CD14-positive monocyte (primary cell): Measurements from ENCODE around the gene DCLK1. TPM values are rescaled to one million over a fixed set of nuclear protein-coding genes. Genes with fewer than 3 reads are reported as not detected.

Experiments
- DNase-seq, 3 donors: peaks; one replicate each; pipeline ENCODE4 v3.0.0-alpha.2; 2011 to 2022
- H2AFZ ChIP-seq: 2 replicates; pipeline ENCODE4 v1.6.0; 2012; ENCODE audit warnings: mild to moderate bottlenecking, low read depth, low read length, inconsistent platforms; ENCODE audit not compliant: insufficient read depth, poor library complexity, severe bottlenecking
- H3K27ac ChIP-seq, 2 donors: 1 replicate in 1 of 2; 2 replicates in 1 of 2; pipeline ENCODE4 v1.5.1; 2012 to 2013; ENCODE audit warnings: low read length in 2 of 2, control low read depth in 1 of 2, inconsistent platforms in 1 of 2, low read depth in 1 of 2, mild to moderate bottlenecking in 1 of 2
- H3K27me3 ChIP-seq, 2 donors: one replicate each; pipeline versions ENCODE4 v1.6.0 to v1.6.1; 2011 to 2013; ENCODE audit warnings: low read length in 2 of 2; ENCODE audit not compliant: control insufficient read depth in 2 of 2, insufficient read depth in 2 of 2
- H3K36me3 ChIP-seq, 2 donors: replicated peaks in 1 of 2; 1 replicate in 1 of 2; 2 replicates in 1 of 2; pipeline versions ENCODE4 v1.5.1 to v1.6.1; 2012 to 2013; ENCODE audit warnings: low read length in 2 of 2, control low read depth in 1 of 2, inconsistent platforms in 1 of 2, mild to moderate bottlenecking in 1 of 2; ENCODE audit not compliant: insufficient read depth in 2 of 2, control insufficient read depth in 1 of 2
- H3K4me1 ChIP-seq, 2 donors: 1 replicate in 1 of 2; 2 replicates in 1 of 2; pipeline versions ENCODE4 v1.5.1 to v1.6.1; 2012 to 2013; ENCODE audit warnings: low read length in 2 of 2, control low read depth in 1 of 2, inconsistent platforms in 1 of 2, mild to moderate bottlenecking in 1 of 2, moderate library complexity in 1 of 2; ENCODE audit not compliant: insufficient read depth in 2 of 2, control insufficient read depth in 1 of 2
- H3K4me2 ChIP-seq: replicated peaks from 2 replicates; pipeline ENCODE3; 2012; ENCODE audit warnings: low read length, moderate library complexity, mild to moderate bottlenecking; ENCODE audit not compliant: poor library complexity, severe bottlenecking; ENCODE audit errors: extremely low read depth
- H3K4me3 ChIP-seq, 3 experiments: fragments of 200-600 bp in 1 of 3; sonication (generic) in 1 of 3; replicated peaks in 1 of 3; 1 replicate in 2 of 3; 2 replicates in 1 of 3; pipeline ENCODE4 v1.5.1; 2011 to 2013; ENCODE audit warnings: low read length in 3 of 3, mild to moderate bottlenecking in 3 of 3, control low read depth in 2 of 3, low read depth in 2 of 3, inconsistent platforms in 1 of 3, moderate library complexity in 1 of 3
- H3K79me2 ChIP-seq: 2 replicates; pipeline ENCODE4 v1.6.0; 2012; ENCODE audit warnings: mild to moderate bottlenecking, control low read depth, inconsistent platforms, low read length, moderate library complexity; ENCODE audit not compliant: insufficient read depth
- H3K9ac ChIP-seq: 2 replicates; pipeline ENCODE4 v1.6.0; 2017; ENCODE audit warnings: low read length, mild to moderate bottlenecking; ENCODE audit not compliant: insufficient read depth, poor library complexity, severe bottlenecking
- H3K9me3 ChIP-seq, 2 donors: replicated peaks in 1 of 2; 1 replicate in 1 of 2; 2 replicates in 1 of 2; pipeline versions ENCODE4 v1.5.1 to v1.6.1; 2012 to 2013; ENCODE audit warnings: low read length in 2 of 2, control low read depth in 1 of 2; ENCODE audit not compliant: control insufficient read depth in 1 of 2, insufficient read depth in 1 of 2
- H4K20me1 ChIP-seq: 2 replicates; pipeline ENCODE4 v1.6.0; 2012; ENCODE audit warnings: mild to moderate bottlenecking, low read length, control low read depth, moderate library complexity; ENCODE audit not compliant: insufficient read depth
- H3K27ac Mint-ChIP-seq, 7 donors: one replicate each; pipeline ENCODE4 v1.8.0; 2020; ENCODE audit warnings: mild to moderate bottlenecking in 7 of 7, mixed read lengths in 7 of 7, moderate library complexity in 6 of 7, inconsistent platforms in 2 of 7
- H3K27me3 Mint-ChIP-seq, 3 donors: one replicate each; pipeline ENCODE4 v1.8.0; 2021 to 2022; ENCODE audit warnings: low read depth in 3 of 3, mild to moderate bottlenecking in 3 of 3, mixed read lengths in 3 of 3, moderate library complexity in 3 of 3, inconsistent platforms in 1 of 3
- H3K36me3 Mint-ChIP-seq, 2 donors: one replicate each; pipeline ENCODE4 v1.8.0; 2020; ENCODE audit warnings: mixed read lengths in 2 of 2, inconsistent platforms in 1 of 2, mild to moderate bottlenecking in 1 of 2
- H3K4me1 Mint-ChIP-seq: one replicate; pipeline ENCODE4 v1.8.0; 2020; ENCODE audit warnings: mild to moderate bottlenecking, mixed read lengths
- H3K4me3 Mint-ChIP-seq, 2 donors: one replicate each; pipeline ENCODE4 v1.8.0; 2020; ENCODE audit warnings: mild to moderate bottlenecking in 2 of 2, mixed read lengths in 2 of 2, moderate library complexity in 1 of 2
- H3K9me3 Mint-ChIP-seq, 7 donors: one replicate each; pipeline ENCODE4 v1.8.0; 2020 to 2022; ENCODE audit warnings: mixed read lengths in 7 of 7, mild to moderate bottlenecking in 6 of 7, moderate library complexity in 6 of 7, inconsistent platforms in 2 of 7
- WGBS: methylation state at CpG from one replicate; pipeline ENCODE4 v1.1.5; 2013; ENCODE audit warnings: missing lambda C conversion rate; ENCODE audit not compliant: insufficient coverage; 5-methylcytosine and 5-hydroxymethylcytosine counted together
- intact Hi-C, 2 donors: fragments of 100-400 bp; cut with micrococcal nuclease; formaldehyde crosslinking; loops; one replicate each; pipeline versions ENCODE4 v1.15.0 to v1.15.1; 2023
- polyA plus RNA-seq, 3 donors: library from polyadenylated mRNA; depleted of rRNA in 1 of 3; unstranded in 2 of 3; stranded (reverse) in 1 of 3; fragments of 300-500 nt in 2 of 3; fragments of >200 nt in 1 of 3; fragmentation: Illumina TruSeq in 2 of 3; gene quantifications; 1 replicate in 2 of 3; 2 replicates in 1 of 3; pipeline ENCODE4 v1.2.3, GENCODE V29; 2012 to 2021
- TF ChIP-seq, protein P1 (sequence below): fragments of 200-600 bp; IDR thresholded peaks from one replicate; pipeline ENCODE4 v1.8.0; 2022; ENCODE audit warnings: antibody characterized with exemption, mild to moderate bottlenecking

DCLK1 gene
- polyA plus RNA-seq, 3 donors = not detected

GRCh38 chr13:36014763-36015162 is 116.4 kb downstream of the DCLK1 start:
- Histone ChIP-seq H3K27ac (no peak overlapping the region), H3K9me3 (peaks cover 0 to under 1% of the 10 kb centered on the region in 2 donors), H2AFZ (no peak overlapping the region), H3K79me2 (no peaks in the 10 kb centered on the region), H3K36me3 (no peaks in the 10 kb centered on the region), H3K4me1 (no peaks in the 10 kb centered on the region), H3K4me2 (no peak overlapping the region), H3K27me3 (no peaks in the 10 kb centered on the region), H3K9ac (no peak overlapping the region), H4K20me1 (no peaks in the 10 kb centered on the region), H3K4me3 (no peak overlapping the region)
- WGBS = 100% methylated on average over 1 of the region's 3 CpGs
- Mint-ChIP-seq H3K27ac (no peak overlapping the region), H3K36me3 (no peaks in the 10 kb centered on the region), H3K9me3 (peaks cover 1 to 11% (median 6%) of the 10 kb centered on the region in 7 donors), H3K4me1 (no peaks in the 10 kb centered on the region), H3K27me3 (no peaks in the 10 kb centered on the region), H3K4me3 (no peak overlapping the region)
- TF ChIP-seq, protein P1, sequence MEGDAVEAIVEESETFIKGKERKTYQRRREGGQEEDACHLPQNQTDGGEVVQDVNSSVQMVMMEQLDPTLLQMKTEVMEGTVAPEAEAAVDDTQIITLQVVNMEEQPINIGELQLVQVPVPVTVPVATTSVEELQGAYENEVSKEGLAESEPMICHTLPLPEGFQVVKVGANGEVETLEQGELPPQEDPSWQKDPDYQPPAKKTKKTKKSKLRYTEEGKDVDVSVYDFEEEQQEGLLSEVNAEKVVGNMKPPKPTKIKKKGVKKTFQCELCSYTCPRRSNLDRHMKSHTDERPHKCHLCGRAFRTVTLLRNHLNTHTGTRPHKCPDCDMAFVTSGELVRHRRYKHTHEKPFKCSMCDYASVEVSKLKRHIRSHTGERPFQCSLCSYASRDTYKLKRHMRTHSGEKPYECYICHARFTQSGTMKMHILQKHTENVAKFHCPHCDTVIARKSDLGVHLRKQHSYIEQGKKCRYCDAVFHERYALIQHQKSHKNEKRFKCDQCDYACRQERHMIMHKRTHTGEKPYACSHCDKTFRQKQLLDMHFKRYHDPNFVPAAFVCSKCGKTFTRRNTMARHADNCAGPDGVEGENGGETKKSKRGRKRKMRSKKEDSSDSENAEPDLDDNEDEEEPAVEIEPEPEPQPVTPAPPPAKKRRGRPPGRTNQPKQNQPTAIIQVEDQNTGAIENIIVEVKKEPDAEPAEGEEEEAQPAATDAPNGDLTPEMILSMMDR = no peak
- DNase-seq = no peak
- intact Hi-C loops = no loop called here

GRCh38 chr13:36006894-36007675 is 124.1 kb downstream of the DCLK1 start:
- no peak overlapping the region for H2AFZ ChIP-seq
- Mint-ChIP-seq H3K27me3 (no peaks in the 10 kb centered on the region), H3K4me3 (no peak overlapping the region), H3K36me3 (no peaks in the 10 kb centered on the region), H3K4me1 (no peaks in the 10 kb centered on the region), H3K27ac (no peak overlapping the region), H3K9me3 (peaks cover 0 to 3% (median 0%) of the 10 kb centered on the region in 7 donors)
- no peaks in the 10 kb centered on the region for H3K4me1 ChIP-seq
- H3K27me3 ChIP-seq = no peaks in the 10 kb centered on the region
- H3K9me3 ChIP-seq = peaks cover 0 to 4% of the 10 kb centered on the region in 2 donors
- H3K27ac ChIP-seq = no peak overlapping the region
- TF ChIP-seq, protein P1 = no peak
- no peak overlapping the region for H3K9ac ChIP-seq
- no peaks in the 10 kb centered on the region for H4K20me1 ChIP-seq
- no CpG with 5 or more reads among the region's 5 CpGs for WGBS
- H3K4me3 ChIP-seq = no peak overlapping the region
- intact Hi-C loops = no loop called here
- no peak overlapping the region for H3K4me2 ChIP-seq
- DNase-seq = no peak
- no peaks in the 10 kb centered on the region for H3K79me2 ChIP-seq
- H3K36me3 ChIP-seq = no peaks in the 10 kb centered on the region
